Naive B cell (primary cell): ENCODE data around the gene AUH. TPM values are rescaled to one million over a fixed set of nuclear protein-coding genes. Genes with fewer than 3 reads are reported as not detected.

ENCODE experiments used
- ATAC-seq, 2 donors: fragments of 150-1000 bp; cut with Tn5 transposase; 2 replicates each; pipeline ENCODE4 v1.10.0; 2021; ENCODE audit warnings: low read depth in 2 of 2, mild to moderate bottlenecking in 2 of 2, moderate library complexity in 2 of 2
- DNase-seq: peaks from one replicate; pipeline ENCODE4 v3.0.0; 2022
- H3K27ac Mint-ChIP-seq, 6 donors: one replicate each; pipeline ENCODE4 v1.8.0; 2020 to 2022; ENCODE audit warnings: mild to moderate bottlenecking in 6 of 6, mixed read lengths in 6 of 6, moderate library complexity in 5 of 6, inconsistent platforms in 2 of 6
- H3K27me3 Mint-ChIP-seq, 3 donors: one replicate each; pipeline ENCODE4 v1.8.0; 2021 to 2022; ENCODE audit warnings: mixed read lengths in 3 of 3, mild to moderate bottlenecking in 1 of 3
- H3K36me3 Mint-ChIP-seq, 2 donors: one replicate each; pipeline ENCODE4 v1.8.0; 2020 to 2022; ENCODE audit warnings: mixed read lengths in 2 of 2, inconsistent platforms in 1 of 2, mild to moderate bottlenecking in 1 of 2
- H3K4me1 Mint-ChIP-seq, 3 donors: one replicate each; pipeline ENCODE4 v1.8.0; 2020 to 2022; ENCODE audit warnings: mixed read lengths in 3 of 3, inconsistent platforms in 1 of 3, mild to moderate bottlenecking in 1 of 3, moderate library complexity in 1 of 3
- H3K4me3 Mint-ChIP-seq, 8 donors: one replicate each; pipeline ENCODE4 v1.8.0; 2020 to 2022; ENCODE audit warnings: mild to moderate bottlenecking in 8 of 8, mixed read lengths in 8 of 8, moderate library complexity in 8 of 8, inconsistent platforms in 2 of 8
- H3K9me3 Mint-ChIP-seq, 7 donors: one replicate each; pipeline ENCODE4 v1.8.0; 2020 to 2022; ENCODE audit warnings: mixed read lengths in 7 of 7, mild to moderate bottlenecking in 5 of 7, inconsistent platforms in 2 of 7, moderate library complexity in 1 of 7
- polyA plus RNA-seq, 6 donors: library from polyadenylated mRNA; unstranded; fragments of 300-500 nt; fragmentation: Illumina TruSeq; gene quantifications; one replicate each; pipeline ENCODE4 v1.2.3, GENCODE V29; 2021; ENCODE audit warnings: low read depth in 6 of 6

The AUH gene
- polyA plus RNA-seq, 6 donors from 2014 or later, result 8.1 to 11.4 (median 10.1) TPM

DNA sequence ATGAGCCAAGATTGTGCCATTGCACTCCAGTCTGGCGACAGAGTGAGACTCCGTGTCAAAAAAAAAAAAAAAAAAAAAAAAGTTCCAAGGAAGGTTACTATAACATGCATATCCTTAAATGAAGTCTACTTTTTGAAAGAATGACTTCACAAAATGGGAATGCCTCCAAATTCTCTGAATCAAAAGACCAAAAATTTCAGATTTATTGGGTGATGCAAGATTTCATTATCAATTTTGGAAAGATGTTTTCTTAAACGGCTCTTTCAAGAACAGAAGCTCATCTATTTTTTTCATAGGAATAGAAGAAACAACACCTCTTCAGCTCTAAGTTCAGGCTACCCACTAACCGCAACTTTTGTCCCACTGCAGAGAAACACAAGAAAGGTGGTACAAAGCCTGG is 69.9 kb downstream of the AUH start:
- Mint-ChIP-seq H3K4me1 (peaks cover 16 to 17% (median 17%) of the 10 kb centered on the region in 3 donors), H3K36me3 (peaks cover 37 to 48% of the 10 kb centered on the region in 2 donors), H3K27ac (peak overlapping the region in 2 of 6 donors; percentile 38 to 60), H3K27me3 (no peaks in the 10 kb centered on the region), H3K4me3 (no peak overlapping the region), H3K9me3 (no peaks in the 10 kb centered on the region)
- DNase-seq (no peak), ATAC-seq (no peak)

- Mint-ChIP-seq H3K4me3 (no peak overlapping the region), H3K4me1 (no peaks in the 10 kb centered on the region), H3K36me3 (peaks cover 23 to 34% of the 10 kb centered on the region in 2 donors), H3K27ac (no peak overlapping the region), H3K27me3 (no peaks in the 10 kb centered on the region), H3K9me3 (peaks cover 0 to 2% (median 0%) of the 10 kb centered on the region in 7 donors)
- no peak for ATAC-seq
- DNase-seq, result no peak
Measured at GRCh38 chr9:91289244-91289643, 72.5 kb downstream of the AUH start.

DNA sequence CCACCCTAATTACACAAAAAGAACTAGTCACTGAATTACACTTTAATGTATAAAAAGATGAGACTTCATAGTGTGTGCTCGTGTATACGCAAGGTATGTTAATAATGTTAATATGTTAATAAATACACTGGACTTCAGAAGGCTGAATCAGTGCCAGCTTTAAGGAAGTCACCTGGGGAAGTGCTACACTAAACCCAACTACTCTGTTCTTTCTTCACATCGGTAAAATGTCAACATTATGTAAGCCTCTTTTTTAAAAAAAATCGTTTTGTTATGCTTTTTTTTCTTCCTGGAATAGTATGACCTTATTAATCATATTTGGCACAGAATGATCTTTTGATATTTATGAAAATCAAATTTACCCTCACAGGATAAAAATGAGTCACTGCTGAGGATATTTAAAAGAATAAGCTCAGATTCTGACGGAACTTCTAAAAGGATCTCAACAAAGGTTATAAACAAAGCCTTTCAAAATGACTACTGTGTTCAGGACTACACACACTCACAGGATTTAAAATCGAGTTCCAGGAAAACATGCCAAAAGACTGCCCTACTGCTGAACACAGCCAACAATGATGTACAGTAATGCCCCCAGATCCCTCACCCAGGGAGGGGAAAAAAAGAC is 75.9 kb downstream of the AUH start:
- Mint-ChIP-seq H3K27ac (no peak overlapping the region), H3K4me3 (no peak overlapping the region), H3K9me3 (peaks cover 0 to 2% (median 0%) of the 10 kb centered on the region in 7 donors), H3K27me3 (no peaks in the 10 kb centered on the region), H3K36me3 (peaks cover 14 to 25% of the 10 kb centered on the region in 2 donors), H3K4me1 (no peaks in the 10 kb centered on the region)
- no peak for DNase-seq
- ATAC-seq, result no peak

- Mint-ChIP-seq H3K4me1 (peaks cover 0 to 3% (median 0%) of the 10 kb centered on the region in 3 donors), H3K9me3 (peaks cover 0 to 2% (median 0%) of the 10 kb centered on the region in 7 donors), H3K27me3 (no peaks in the 10 kb centered on the region), H3K36me3 (peaks cover 21 to 29% of the 10 kb centered on the region in 2 donors), H3K4me3 (no peak overlapping the region), H3K27ac (no peak overlapping the region)
- no peak for ATAC-seq
- DNase-seq, result no peak
Measured at GRCh38 chr9:91282292-91282691, 79.4 kb downstream of the AUH start.

- Mint-ChIP-seq H3K36me3 (peaks cover 21 to 25% of the 10 kb centered on the region in 2 donors), H3K4me3 (no peak overlapping the region), H3K4me1 (peaks cover 2 to 10% (median 7%) of the 10 kb centered on the region in 3 donors), H3K9me3 (no peaks in the 10 kb centered on the region), H3K27me3 (no peaks in the 10 kb centered on the region), H3K27ac (peak overlapping the region in 1 of 6 donors; percentile 56)
- DNase-seq, result no peak
- ATAC-seq, result no peak
Measured at GRCh38 chr9:91279296-91280204, 82.2 kb downstream of the AUH start.

DNA sequence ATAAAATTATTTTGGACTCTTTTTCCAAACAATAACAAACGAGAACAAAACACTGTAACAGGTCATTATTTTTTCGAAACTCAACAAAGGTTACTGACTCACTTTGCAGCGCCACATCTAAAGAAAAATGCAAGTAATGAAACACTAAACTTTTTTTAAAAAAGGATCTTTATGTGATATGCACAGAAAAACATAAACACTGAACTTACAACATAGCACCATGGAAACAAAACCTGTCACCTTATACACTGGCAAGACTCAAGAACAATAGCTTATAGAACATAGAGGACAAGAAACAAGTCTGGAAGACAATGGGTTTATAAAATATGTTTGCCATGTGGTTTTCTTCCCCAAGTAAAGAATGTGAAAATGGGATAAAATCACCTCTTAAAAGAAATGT is 85.2 kb downstream of the AUH start:
- H3K27me3 Mint-ChIP-seq, result no peaks in the 10 kb centered on the region
- DNase-seq (no peak), ATAC-seq (no peak)
- peaks cover 2 to 13% (median 10%) of the 10 kb centered on the region in 3 donors for H3K4me1 Mint-ChIP-seq
- H3K4me3 Mint-ChIP-seq, result no peak overlapping the region
- no peaks in the 10 kb centered on the region for H3K9me3 Mint-ChIP-seq
- no peak overlapping the region for H3K27ac Mint-ChIP-seq
- H3K36me3 Mint-ChIP-seq, result peaks cover 15 to 24% of the 10 kb centered on the region in 2 donors

- H3K27me3 Mint-ChIP-seq, result no peaks in the 10 kb centered on the region
- DNase-seq (no peak), ATAC-seq (no peak)
- H3K4me1 Mint-ChIP-seq, result peaks cover 2 to 13% (median 10%) of the 10 kb centered on the region in 3 donors
- H3K4me3 Mint-ChIP-seq, result no peak overlapping the region
- no peak overlapping the region for H3K27ac Mint-ChIP-seq
- no peaks in the 10 kb centered on the region for H3K9me3 Mint-ChIP-seq
- H3K36me3 Mint-ChIP-seq, result peaks cover 8 to 15% of the 10 kb centered on the region in 2 donors
Measured at GRCh38 chr9:91275655-91276054, 86.1 kb downstream of the AUH start.

DNA sequence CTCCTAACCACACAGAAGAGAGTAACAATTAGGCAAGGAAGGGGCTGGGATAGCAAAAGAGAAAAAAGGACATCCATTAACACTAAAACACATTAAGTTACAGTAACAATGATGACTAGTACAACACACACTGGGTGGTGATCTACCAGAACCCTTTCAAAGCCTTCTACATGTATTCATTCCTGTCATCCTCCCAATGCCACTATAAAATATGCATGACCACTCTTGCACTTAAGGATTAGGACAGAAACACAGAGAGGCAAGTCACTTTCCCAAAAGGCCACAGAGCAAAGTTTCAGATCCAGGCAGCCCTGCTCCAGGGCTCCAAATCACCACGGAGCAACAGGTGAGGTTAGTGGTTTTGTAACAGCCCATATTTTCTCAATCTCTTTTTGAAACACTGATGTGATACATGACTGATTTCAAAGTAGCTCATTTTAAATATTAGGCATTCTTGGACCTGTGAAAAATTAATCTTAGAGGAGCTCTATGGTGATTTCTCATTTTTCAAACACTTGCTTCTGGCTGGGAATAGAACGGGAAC is 86.7 kb downstream of the AUH start:
- Mint-ChIP-seq H3K27me3 (no peaks in the 10 kb centered on the region), H3K27ac (peak overlapping the region in 1 of 6 donors; percentile 47), H3K9me3 (no peaks in the 10 kb centered on the region), H3K4me1 (peaks cover 2 to 13% (median 10%) of the 10 kb centered on the region in 3 donors), H3K4me3 (no peak overlapping the region), H3K36me3 (peaks cover 8 to 15% of the 10 kb centered on the region in 2 donors)
- DNase-seq (no peak), ATAC-seq (no peak)

- H3K4me3 Mint-ChIP-seq, result no peak overlapping the region
- no peak for DNase-seq
- no peak overlapping the region for H3K27ac Mint-ChIP-seq
- peaks cover 4 to 8% of the 10 kb centered on the region in 2 donors for H3K36me3 Mint-ChIP-seq
- H3K9me3 Mint-ChIP-seq, result no peaks in the 10 kb centered on the region
- H3K27me3 Mint-ChIP-seq, result no peaks in the 10 kb centered on the region
- peak; percentile 65 to 67 for ATAC-seq
- peaks cover 2 to 10% (median 10%) of the 10 kb centered on the region in 3 donors for H3K4me1 Mint-ChIP-seq
Measured at GRCh38 chr9:91273853-91274552, 87.7 kb downstream of the AUH start.

- H3K4me1 Mint-ChIP-seq, result peaks cover 2 to 10% (median 10%) of the 10 kb centered on the region in 3 donors
- H3K4me3 Mint-ChIP-seq, result no peak overlapping the region
- no peaks in the 10 kb centered on the region for H3K9me3 Mint-ChIP-seq
- peaks cover 0 to 8% of the 10 kb centered on the region in 2 donors for H3K36me3 Mint-ChIP-seq
- no peak overlapping the region for H3K27ac Mint-ChIP-seq
- DNase-seq (no peak), ATAC-seq (no peak)
- H3K27me3 Mint-ChIP-seq, result no peaks in the 10 kb centered on the region
Measured at GRCh38 chr9:91271156-91271555, 90.6 kb downstream of the AUH start.

GRCh38 chr9:91269907-91270491 is 91.7 kb downstream of the AUH start:
- Mint-ChIP-seq H3K36me3 (peaks cover 3 to 13% of the 10 kb centered on the region in 2 donors), H3K27me3 (no peaks in the 10 kb centered on the region), H3K4me3 (no peak overlapping the region), H3K9me3 (peaks cover 0 to 3% (median 0%) of the 10 kb centered on the region in 7 donors), H3K27ac (no peak overlapping the region), H3K4me1 (peaks cover 1 to 8% (median 6%) of the 10 kb centered on the region in 3 donors)
- DNase-seq (no peak), ATAC-seq (no peak)

GRCh38 chr9:91266448-91266847 is 95.3 kb downstream of the AUH start:
- ATAC-seq (no peak), DNase-seq (no peak)
- peaks cover 11 to 20% of the 10 kb centered on the region in 2 donors for H3K36me3 Mint-ChIP-seq
- no peak overlapping the region for H3K27ac Mint-ChIP-seq
- H3K4me1 Mint-ChIP-seq, result no peaks in the 10 kb centered on the region
- H3K4me3 Mint-ChIP-seq, result no peak overlapping the region
- H3K9me3 Mint-ChIP-seq, result peaks cover 0 to 12% (median 0%) of the 10 kb centered on the region in 7 donors
- no peaks in the 10 kb centered on the region for H3K27me3 Mint-ChIP-seq

- Mint-ChIP-seq H3K4me1 (no peaks in the 10 kb centered on the region), H3K27me3 (no peaks in the 10 kb centered on the region), H3K27ac (no peak overlapping the region), H3K36me3 (peaks cover 11 to 26% of the 10 kb centered on the region in 2 donors), H3K4me3 (peak overlapping the region in 1 of 8 donors; percentile 3), H3K9me3 (peaks cover 0 to 12% (median 0%) of the 10 kb centered on the region in 7 donors)
- no peak for ATAC-seq
- no peak for DNase-seq
Measured at GRCh38 chr9:91265514-91265913, 96.2 kb downstream of the AUH start.
